Neural crest cell (in vitro differentiated cells): ENCODE measurements around the gene IDI1. TPM values are rescaled to one million over a fixed set of nuclear protein-coding genes. Genes with fewer than 3 reads are reported as not detected.

ENCODE experiments used
- DNase-seq: peaks from one replicate; pipeline ENCODE4 v3.0.0; 2021; ENCODE audit warnings: low read depth, mixed read lengths, low spot score
- H3K27ac Mint-ChIP-seq: one replicate; pipeline ENCODE4 v1.8.0; 2021; ENCODE audit warnings: mild to moderate bottlenecking, mixed read lengths; ENCODE audit not compliant: unreplicated experiment
- H3K27me3 Mint-ChIP-seq: 2 replicates; pipeline ENCODE4 v1.8.0; 2021; ENCODE audit warnings: low read depth, mild to moderate bottlenecking, mixed read lengths
- H3K36me3 Mint-ChIP-seq: 2 replicates; pipeline ENCODE4 v1.8.0; 2021; ENCODE audit warnings: low read depth, mild to moderate bottlenecking, mixed read lengths
- H3K4me1 Mint-ChIP-seq: 2 replicates; pipeline ENCODE4 v1.8.0; 2021; ENCODE audit warnings: mixed read lengths
- H3K4me3 Mint-ChIP-seq: one replicate; pipeline ENCODE4 v1.8.0; 2021; ENCODE audit warnings: mild to moderate bottlenecking, mixed read lengths
- H3K9me3 Mint-ChIP-seq: 2 replicates; pipeline ENCODE4 v1.8.0; 2021; ENCODE audit warnings: mixed read lengths
- CTCF ChIP-seq: fragments of 200-600 bp; sonication (generic); conservative IDR thresholded peaks from 2 replicates; pipeline ENCODE4 v1.5.0; 2021; ENCODE audit warnings: antibody characterized with exemption, mild to moderate bottlenecking
- total RNA-seq: library from RNA; stranded (reverse); gene quantifications from 2 replicates; pipeline ENCODE4 v1.2.1, GENCODE V29; 2021

Gene IDI1
- total RNA-seq, 1 donor from 2014 or later, result 110 TPM

GRCh38 chr10:1034758-1035157 is 14.2 kb downstream of the IDI1 start:
- TF ChIP-seq CTCF, result no peak
- DNase-seq, result no peak
- H3K4me1 Mint-ChIP-seq, result peaks cover 24% of the 10 kb centered on the region
- peaks cover 2% of the 10 kb centered on the region for H3K9me3 Mint-ChIP-seq
- peaks cover 4% of the 10 kb centered on the region for H3K36me3 Mint-ChIP-seq
- no peaks in the 10 kb centered on the region for H3K27me3 Mint-ChIP-seq
- H3K27ac Mint-ChIP-seq, result peak overlapping the region; percentile 86
- no peak overlapping the region for H3K4me3 Mint-ChIP-seq

- peaks cover 24% of the 10 kb centered on the region for H3K4me1 Mint-ChIP-seq
- TF ChIP-seq CTCF, result no peak
- no peak overlapping the region for H3K27ac Mint-ChIP-seq
- DNase-seq, result no peak
- H3K27me3 Mint-ChIP-seq, result no peaks in the 10 kb centered on the region
- H3K9me3 Mint-ChIP-seq, result peaks cover 2% of the 10 kb centered on the region
- peaks cover 4% of the 10 kb centered on the region for H3K36me3 Mint-ChIP-seq
- no peak overlapping the region for H3K4me3 Mint-ChIP-seq
These were observed 15.3 kb downstream of the IDI1 start for GRCh38 chr10:1033601-1034000.

- no peak for TF ChIP-seq CTCF
- DNase-seq, result no peak
- Mint-ChIP-seq H3K4me3 (no peak overlapping the region), H3K9me3 (peaks cover 2% of the 10 kb centered on the region), H3K27ac (no peak overlapping the region), H3K27me3 (no peaks in the 10 kb centered on the region), H3K4me1 (peaks cover 11% of the 10 kb centered on the region), H3K36me3 (no peaks in the 10 kb centered on the region)
These were observed 19.1 kb downstream of the IDI1 start for GRCh38 chr10:1029838-1030237.

- no peak for DNase-seq
- Mint-ChIP-seq H3K36me3 (peaks cover under 1% of the 10 kb centered on the region), H3K27me3 (no peaks in the 10 kb centered on the region), H3K27ac (no peak overlapping the region), H3K9me3 (no peaks in the 10 kb centered on the region), H3K4me1 (no peaks in the 10 kb centered on the region), H3K4me3 (no peak overlapping the region)
- TF ChIP-seq CTCF, result no peak
These were observed 22.3 kb downstream of the IDI1 start for GRCh38 chr10:1026578-1026977.

- no peak within 1 kb of the TSS for H3K4me3 Mint-ChIP-seq
- no peak for DNase-seq
- peaks cover 4% of the 10 kb centered on the region for H3K36me3 Mint-ChIP-seq
- peak within 1 kb of the TSS; percentile 68 for H3K27ac Mint-ChIP-seq
- H3K9me3 Mint-ChIP-seq, result no peaks in the 10 kb centered on the region
- no peaks in the 10 kb centered on the region for H3K4me1 Mint-ChIP-seq
- no peak for TF ChIP-seq CTCF
- no peaks in the 10 kb centered on the region for H3K27me3 Mint-ChIP-seq
These were observed 23.2 kb downstream of the IDI1 start, which contains the start of gene IDI2 for GRCh38 chr10:1025683-1026082. IDI2 (minus strand) TSS chr10:1025859; CDS start chr10:1024723, 1,136 bp downstream.

- Mint-ChIP-seq H3K4me3 (no peak overlapping the region), H3K27ac (no peak overlapping the region), H3K36me3 (peaks cover 9% of the 10 kb centered on the region), H3K27me3 (no peaks in the 10 kb centered on the region), H3K9me3 (no peaks in the 10 kb centered on the region), H3K4me1 (no peaks in the 10 kb centered on the region)
- no peak for DNase-seq
- TF ChIP-seq CTCF, result no peak
These were observed 24.8 kb downstream of the IDI1 start for GRCh38 chr10:1024103-1024502.
